BE2C (cell line): ENCODE measurements around the gene VANGL2.

ENCODE experiments used
- DNase-seq: peaks from one replicate; pipeline ENCODE4 v3.0.0-alpha.2; 2020
- H3K27me3 ChIP-seq: fragments of 250-450 bp; sonication (Bioruptor Pico); 2 replicates; pipeline ENCODE4 v1.5.1; 2020; ENCODE audit warnings: mild to moderate bottlenecking
- H3K36me3 ChIP-seq: fragments of 250-450 bp; sonication (Bioruptor Pico); 2 replicates; pipeline ENCODE4 v1.5.1; 2020; ENCODE audit warnings: mild to moderate bottlenecking
- H3K4me1 ChIP-seq: fragments of 250-450 bp; sonication (Bioruptor Pico); 2 replicates; pipeline ENCODE4 v1.5.1; 2020
- H3K4me3 ChIP-seq: 2 replicates; pipeline ENCODE4 v1.5.1; 2011; ENCODE audit warnings: low read depth, low read length
- H3K9me3 ChIP-seq: fragments of 250-450 bp; sonication (Bioruptor Pico); 2 replicates; pipeline ENCODE4 v1.5.1; 2020
- TF ChIP-seq, protein P1 (sequence below): IDR thresholded peaks from 2 replicates; pipeline ENCODE4 v1.5.1; 2012; ENCODE audit warnings: mild to moderate bottlenecking, low read depth, low read length

VANGL2 gene

DNA sequence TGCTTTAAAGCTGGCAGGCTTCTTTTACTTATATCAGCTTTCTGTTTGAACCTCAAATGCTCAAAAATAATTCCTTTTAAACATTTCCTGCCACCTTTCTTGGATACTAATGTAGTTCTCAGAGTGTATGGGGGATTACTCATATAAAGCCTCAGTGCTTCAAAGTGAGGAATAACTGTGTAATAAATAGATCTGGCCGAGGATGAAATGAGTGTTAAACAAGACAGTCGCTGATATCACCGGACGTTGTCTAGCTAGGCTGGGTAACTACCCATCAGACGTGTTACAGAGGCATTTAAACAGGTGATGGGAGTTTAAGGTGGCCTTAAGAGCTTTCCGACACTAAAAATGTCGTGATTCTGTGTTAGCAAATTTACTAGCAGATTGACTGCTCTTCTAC, 53.1 kb downstream of the VANGL2 start:
- H3K9me3 ChIP-seq: no peaks in the 10 kb centered on the region
- H3K27me3 ChIP-seq: peaks cover 17% of the 10 kb centered on the region
- H3K4me3 ChIP-seq: no peak overlapping the region
- H3K4me1 ChIP-seq: no peaks in the 10 kb centered on the region
- TF ChIP-seq, protein P1, sequence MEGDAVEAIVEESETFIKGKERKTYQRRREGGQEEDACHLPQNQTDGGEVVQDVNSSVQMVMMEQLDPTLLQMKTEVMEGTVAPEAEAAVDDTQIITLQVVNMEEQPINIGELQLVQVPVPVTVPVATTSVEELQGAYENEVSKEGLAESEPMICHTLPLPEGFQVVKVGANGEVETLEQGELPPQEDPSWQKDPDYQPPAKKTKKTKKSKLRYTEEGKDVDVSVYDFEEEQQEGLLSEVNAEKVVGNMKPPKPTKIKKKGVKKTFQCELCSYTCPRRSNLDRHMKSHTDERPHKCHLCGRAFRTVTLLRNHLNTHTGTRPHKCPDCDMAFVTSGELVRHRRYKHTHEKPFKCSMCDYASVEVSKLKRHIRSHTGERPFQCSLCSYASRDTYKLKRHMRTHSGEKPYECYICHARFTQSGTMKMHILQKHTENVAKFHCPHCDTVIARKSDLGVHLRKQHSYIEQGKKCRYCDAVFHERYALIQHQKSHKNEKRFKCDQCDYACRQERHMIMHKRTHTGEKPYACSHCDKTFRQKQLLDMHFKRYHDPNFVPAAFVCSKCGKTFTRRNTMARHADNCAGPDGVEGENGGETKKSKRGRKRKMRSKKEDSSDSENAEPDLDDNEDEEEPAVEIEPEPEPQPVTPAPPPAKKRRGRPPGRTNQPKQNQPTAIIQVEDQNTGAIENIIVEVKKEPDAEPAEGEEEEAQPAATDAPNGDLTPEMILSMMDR: no peak
- H3K36me3 ChIP-seq: no peaks in the 10 kb centered on the region
- no peak for DNase-seq

DNA sequence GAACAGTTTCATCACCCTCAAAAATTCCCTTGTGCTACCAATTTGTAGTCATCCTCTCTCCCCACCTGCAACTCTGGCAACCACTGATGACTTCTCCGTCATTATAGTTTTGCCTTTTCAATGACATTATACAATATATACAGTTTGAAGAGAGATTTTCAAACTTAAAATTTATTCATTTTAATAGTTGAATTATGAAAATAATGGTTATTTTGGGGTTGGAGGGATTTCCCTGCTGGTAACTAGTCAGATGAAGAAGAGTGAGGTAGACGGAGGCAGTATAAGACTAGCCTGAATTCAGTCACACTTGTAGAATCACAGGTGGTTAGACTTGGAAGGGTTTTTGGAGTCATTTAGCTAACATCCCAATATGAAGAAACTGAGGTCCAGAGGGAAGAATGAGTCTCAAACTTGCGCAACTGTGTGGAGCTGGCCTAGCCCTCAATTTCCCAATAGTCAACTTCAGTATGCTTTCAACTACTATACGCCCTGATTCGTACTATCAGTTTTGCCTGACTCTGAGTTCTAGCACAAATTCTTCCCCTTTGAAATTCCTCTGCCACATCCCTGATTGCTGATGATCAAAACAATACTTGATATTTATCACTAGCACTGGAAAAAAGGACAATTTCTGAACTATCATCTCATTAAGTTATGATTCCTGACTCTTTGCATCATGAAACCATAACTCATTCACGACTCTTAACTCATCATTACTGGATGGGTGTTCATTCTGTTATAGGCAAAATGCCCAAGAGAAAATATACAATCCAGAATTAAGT, 54.2 kb downstream of the VANGL2 start:
- no peak for DNase-seq
- Histone ChIP-seq H3K9me3 (no peaks in the 10 kb centered on the region), H3K4me3 (no peak overlapping the region), H3K36me3 (no peaks in the 10 kb centered on the region), H3K27me3 (peaks cover 17% of the 10 kb centered on the region), H3K4me1 (no peaks in the 10 kb centered on the region)
- TF ChIP-seq, protein P1: no peak

DNA sequence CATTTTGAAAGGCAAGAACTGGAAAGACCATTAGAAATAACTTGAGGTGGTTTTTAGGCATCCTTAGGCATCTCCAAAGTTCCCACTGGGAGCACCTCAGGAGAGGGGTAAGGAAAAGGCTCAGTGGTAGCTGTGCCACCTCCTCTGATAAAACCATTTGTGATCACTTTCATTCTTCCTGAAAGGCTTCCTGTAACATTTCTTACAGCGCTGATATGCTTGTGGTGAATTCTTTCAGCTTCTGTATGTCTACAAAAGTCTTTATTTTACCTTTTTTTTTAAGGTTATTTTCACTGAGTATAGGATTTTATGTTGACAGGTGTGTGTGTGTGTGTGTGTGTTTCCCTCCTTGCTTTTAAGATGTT, 54.8 kb downstream of the VANGL2 start:
- TF ChIP-seq, protein P1: no peak
- DNase-seq: no peak

DNA sequence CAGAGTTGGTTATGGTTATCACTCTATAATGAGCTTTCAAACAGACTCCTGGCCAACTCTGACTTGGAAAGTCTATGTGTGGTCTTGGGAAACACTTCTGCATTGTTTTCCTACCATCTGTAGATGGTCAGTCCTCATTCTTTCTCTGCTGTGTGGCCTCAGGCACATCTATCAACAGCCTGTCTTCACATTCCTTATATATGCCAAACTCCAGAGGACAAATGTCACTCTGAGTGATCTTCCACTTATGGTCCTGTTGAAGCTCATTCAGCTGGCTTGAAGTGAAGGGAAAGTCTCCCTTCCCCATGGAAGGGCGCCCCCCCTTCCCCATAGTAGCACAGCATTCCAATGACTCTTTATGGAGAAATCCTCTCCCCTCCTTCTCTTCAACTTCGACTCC, 58.7 kb downstream of the VANGL2 start:
- Histone ChIP-seq H3K4me3 (no peak overlapping the region), H3K36me3 (no peaks in the 10 kb centered on the region), H3K4me1 (no peaks in the 10 kb centered on the region), H3K9me3 (no peaks in the 10 kb centered on the region), H3K27me3 (peaks cover 22% of the 10 kb centered on the region)
- TF ChIP-seq, protein P1: no peak
- DNase-seq: no peak

More for the DNA sequence above, 54.8 kb downstream of the VANGL2 start:
- H3K36me3 ChIP-seq: no peaks in the 10 kb centered on the region
- no peaks in the 10 kb centered on the region for H3K9me3 ChIP-seq
- peaks cover 18% of the 10 kb centered on the region for H3K27me3 ChIP-seq
- H3K4me3 ChIP-seq: no peak overlapping the region
- H3K4me1 ChIP-seq: no peaks in the 10 kb centered on the region

DNA sequence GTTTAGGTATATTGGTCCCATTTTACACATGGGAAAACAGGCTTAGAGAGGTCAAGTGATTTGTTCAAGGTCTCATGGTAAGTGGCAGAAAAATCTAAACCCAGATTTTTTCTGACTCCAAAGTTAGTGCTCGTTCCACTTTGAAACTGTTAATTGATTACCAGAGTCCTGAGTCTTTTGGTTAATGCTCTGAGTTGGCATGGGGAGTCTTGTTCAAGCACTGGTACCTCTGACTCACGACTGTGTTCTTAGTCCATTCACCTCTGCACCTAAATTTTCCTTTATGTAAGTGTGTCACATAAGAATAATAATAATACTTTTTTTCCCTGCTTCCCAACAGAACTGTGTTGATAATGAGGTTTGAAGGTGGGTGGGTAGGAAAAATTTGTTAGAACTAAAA, 59.3 kb downstream of the VANGL2 start:
- Histone ChIP-seq H3K36me3 (no peaks in the 10 kb centered on the region), H3K4me1 (no peaks in the 10 kb centered on the region), H3K9me3 (no peaks in the 10 kb centered on the region), H3K4me3 (no peak overlapping the region), H3K27me3 (peaks cover 21% of the 10 kb centered on the region)
- TF ChIP-seq, protein P1: no peak
- DNase-seq: no peak

DNA sequence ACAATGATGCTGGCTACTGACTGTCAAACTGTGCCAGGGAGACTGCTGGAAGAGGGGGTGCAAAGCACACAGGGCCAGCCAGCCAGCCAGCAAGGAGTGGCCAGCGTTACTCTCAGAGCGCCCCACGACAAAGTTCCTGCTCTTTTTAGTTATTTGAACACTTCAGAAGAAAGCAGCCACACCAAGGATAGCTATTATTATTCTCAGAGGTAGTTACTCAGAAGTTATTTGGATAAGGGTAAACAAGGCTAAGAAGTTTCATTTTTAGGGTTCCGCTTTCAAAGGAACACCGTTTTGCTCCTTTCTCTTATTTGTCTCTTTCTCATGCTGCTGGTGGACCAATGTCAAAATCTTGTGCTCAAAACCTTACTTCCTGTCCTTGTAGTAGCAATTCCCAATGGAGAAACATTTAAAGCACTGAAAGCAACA, 59.9 kb downstream of the VANGL2 start:
- TF ChIP-seq, protein P1: no peak
- no peaks in the 10 kb centered on the region for H3K4me1 ChIP-seq
- DNase-seq: no peak
- H3K27me3 ChIP-seq: peaks cover 19% of the 10 kb centered on the region
- no peaks in the 10 kb centered on the region for H3K36me3 ChIP-seq
- no peaks in the 10 kb centered on the region for H3K9me3 ChIP-seq
- H3K4me3 ChIP-seq: no peak overlapping the region
